HG03571 (cell line): ENCODE results near the gene LHFPL2.
"Not testable (repeated sequence)": the region's sequence is repeated elsewhere in the genome, so short reads cannot be mapped to it uniquely, and the experiment has no call there.

Experiments used
- ATAC-seq: cut with Tn5 transposase; IDR thresholded peaks from one replicate; pipeline ENCODE4 v1.9.1; 2021; ENCODE audit not compliant: unreplicated experiment

The LHFPL2 gene

GRCh38 chr5:78475370-78475769 lies 173.2 kb downstream of the LHFPL2 start:
- ATAC-seq: no peak

GRCh38 chr5:78473751-78474150 lies 174.8 kb downstream of the LHFPL2 start:
- ATAC-seq: no peak

- ATAC-seq: no peak
Measured at GRCh38 chr5:78472469-78473106, 176.0 kb downstream of the LHFPL2 start.

GRCh38 chr5:78471896-78472295 lies 176.7 kb downstream of the LHFPL2 start:
- no peak for ATAC-seq

GRCh38 chr5:78467752-78468357 lies 180.7 kb downstream of the LHFPL2 start:
- ATAC-seq: no peak

GRCh38 chr5:78467140-78467539 lies 181.4 kb downstream of the LHFPL2 start:
- no peak for ATAC-seq

- ATAC-seq: no peak
Measured at GRCh38 chr5:78458843-78459242, 189.7 kb downstream of the LHFPL2 start.

- ATAC-seq: not testable (repeated sequence)
Measured at GRCh38 chr5:78457507-78457906, 191.1 kb downstream of the LHFPL2 start.

GRCh38 chr5:78449103-78449502 lies 199.5 kb downstream of the LHFPL2 start:
- ATAC-seq: no peak

- no peak for ATAC-seq
Measured at GRCh38 chr5:78447775-78448424, 200.7 kb downstream of the LHFPL2 start.
